Measurements from ENCODE around the gene OR52K1. TPM values are rescaled to one million over a fixed set of nuclear protein-coding genes. Genes with fewer than 3 reads are reported as not detected.

Gene OR52K1
- polyA plus RNA-seq, 2 of the 4 experiments (the other 2 are of a cell fraction), result not detected

DNA sequence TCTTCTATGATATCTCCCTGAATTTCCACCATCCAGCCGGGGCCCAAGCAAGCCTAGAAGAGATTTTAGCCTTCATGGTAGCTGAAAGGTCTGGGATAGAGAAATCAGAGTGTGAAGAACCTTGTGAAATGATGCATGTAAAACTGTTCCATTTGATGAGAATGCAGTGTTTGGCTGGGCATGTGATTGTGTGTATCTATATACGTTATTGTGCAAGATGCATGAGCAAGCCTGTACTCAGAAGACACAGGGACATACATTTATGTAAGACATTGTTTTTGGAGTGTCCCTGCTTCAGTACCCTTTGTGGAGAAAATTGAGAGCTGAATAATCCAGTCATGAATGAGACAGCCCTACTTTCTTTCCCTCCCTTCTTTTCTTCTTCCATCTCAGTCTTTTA, 48.6 kb upstream of the OR52K1 start (continued):
- TF ChIP-seq, protein P1, sequence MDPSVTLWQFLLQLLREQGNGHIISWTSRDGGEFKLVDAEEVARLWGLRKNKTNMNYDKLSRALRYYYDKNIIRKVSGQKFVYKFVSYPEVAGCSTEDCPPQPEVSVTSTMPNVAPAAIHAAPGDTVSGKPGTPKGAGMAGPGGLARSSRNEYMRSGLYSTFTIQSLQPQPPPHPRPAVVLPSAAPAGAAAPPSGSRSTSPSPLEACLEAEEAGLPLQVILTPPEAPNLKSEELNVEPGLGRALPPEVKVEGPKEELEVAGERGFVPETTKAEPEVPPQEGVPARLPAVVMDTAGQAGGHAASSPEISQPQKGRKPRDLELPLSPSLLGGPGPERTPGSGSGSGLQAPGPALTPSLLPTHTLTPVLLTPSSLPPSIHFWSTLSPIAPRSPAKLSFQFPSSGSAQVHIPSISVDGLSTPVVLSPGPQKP (IDR thresholded peaks at IDR 0.05; ENCODE audit: low read depth, low read length), result no peak
- no peak for TF ChIP-seq SREBF2 (IDR thresholded peaks at IDR 0.05)
- TF ChIP-seq, protein P2, sequence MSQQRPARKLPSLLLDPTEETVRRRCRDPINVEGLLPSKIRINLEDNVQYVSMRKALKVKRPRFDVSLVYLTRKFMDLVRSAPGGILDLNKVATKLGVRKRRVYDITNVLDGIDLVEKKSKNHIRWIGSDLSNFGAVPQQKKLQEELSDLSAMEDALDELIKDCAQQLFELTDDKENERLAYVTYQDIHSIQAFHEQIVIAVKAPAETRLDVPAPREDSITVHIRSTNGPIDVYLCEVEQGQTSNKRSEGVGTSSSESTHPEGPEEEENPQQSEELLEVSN (IDR thresholded peaks at IDR 0.05; ENCODE audit: borderline replicate concordance, low read depth), result no peak
- TF ChIP-seq, protein P3, sequence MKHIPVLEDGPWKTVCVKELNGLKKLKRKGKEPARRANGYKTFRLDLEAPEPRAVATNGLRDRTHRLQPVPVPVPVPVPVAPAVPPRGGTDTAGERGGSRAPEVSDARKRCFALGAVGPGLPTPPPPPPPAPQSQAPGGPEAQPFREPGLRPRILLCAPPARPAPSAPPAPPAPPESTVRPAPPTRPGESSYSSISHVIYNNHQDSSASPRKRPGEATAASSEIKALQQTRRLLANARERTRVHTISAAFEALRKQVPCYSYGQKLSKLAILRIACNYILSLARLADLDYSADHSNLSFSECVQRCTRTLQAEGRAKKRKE (CRISPR knock-in tag; IDR thresholded peaks at IDR 0.05; ENCODE audit: low read depth), result no peak

DNA sequence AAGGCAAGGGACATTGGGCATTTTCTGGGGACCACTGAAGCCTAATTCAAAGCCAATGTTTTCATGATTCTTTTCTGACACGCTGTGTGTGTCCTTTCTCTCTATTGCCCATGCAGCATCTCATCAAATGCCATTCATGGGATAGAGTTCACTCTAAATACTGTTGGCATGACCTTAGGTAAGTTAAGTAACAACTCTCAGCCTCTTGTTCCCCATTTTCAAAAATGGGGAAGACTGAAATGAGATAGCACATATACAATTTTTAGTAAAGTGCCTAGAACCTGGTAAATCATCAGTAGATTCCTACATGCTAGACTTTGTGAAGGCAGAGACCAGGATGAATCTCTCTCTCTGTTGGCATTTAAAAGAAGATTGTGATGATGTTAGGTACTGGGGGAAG, 46.0 kb upstream of the OR52K1 start:
- ChIA-PET CTCF (no interaction called here), POLR2A (no interaction called here)
- H3K4me2 ChIP-seq, result no peak overlapping the region
- TF ChIP-seq POLR2A (IDR thresholded peaks at IDR 0.05; ENCODE audit: low read length), result no peak
- TF ChIP-seq RFX5 (IDR thresholded peaks at IDR 0.05), result no peak
- no peak overlapping the region for H3K4me3 ChIP-seq
- no peaks in the 10 kb centered on the region for H3K9me3 ChIP-seq
- no peak for FAIRE-seq
- 5% methylated on average over 1 of the region's 1 CpG for WGBS (ENCODE audit: missing lambda C conversion rate)
- no peak for ATAC-seq
- no peaks in the 10 kb centered on the region for H3K4me1 ChIP-seq
- no peak overlapping the region for H3K27ac ChIP-seq
- no peak for DNase-seq (ENCODE audit: low read depth in 1 of 2, low spot score in 1 of 2)

DNA sequence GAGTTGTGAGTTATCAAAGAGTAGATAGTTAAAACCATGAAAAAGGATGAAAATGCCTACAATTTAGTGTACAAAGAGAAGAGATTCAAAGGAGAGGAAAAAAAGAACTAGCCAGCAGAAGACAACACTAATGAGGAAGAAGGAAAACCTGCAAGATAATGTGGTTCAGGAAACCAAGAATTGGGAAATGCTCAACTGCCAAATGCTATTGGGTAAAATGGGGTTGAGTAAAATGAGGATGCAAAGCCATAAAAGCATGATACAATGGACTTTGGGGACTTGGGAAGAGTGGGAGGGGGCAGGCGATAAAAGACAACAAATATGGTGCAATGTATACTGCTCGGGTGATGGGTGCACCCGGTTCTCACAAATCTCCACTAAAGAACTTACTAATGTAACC, 40.9 kb upstream of the OR52K1 start:
- POLR2A ChIA-PET, result no interaction called here
- Histone ChIP-seq H3K4me3 (no peak overlapping the region), H3K4me1 (no peaks in the 10 kb centered on the region), H3K9me3 (no peaks in the 10 kb centered on the region), H3K4me2 (no peak overlapping the region), H3K27ac (no peak overlapping the region)
- FAIRE-seq (no peak), DNase-seq (ENCODE audit: low read depth in 1 of 2, low spot score in 1 of 2) (no peak), ATAC-seq (no peak)
- CTCF ChIA-PET, result interaction anchor here (2.2 kb wide), 1 partner anchor 52 kb away, joined by 6 read pairs; no protein-coding TSS in a partner anchor
- TF ChIP-seq NPAS2 (CRISPR knock-in tag; IDR thresholded peaks at IDR 0.05; ENCODE audit: borderline replicate concordance), result no peak
- TF ChIP-seq, protein P4, sequence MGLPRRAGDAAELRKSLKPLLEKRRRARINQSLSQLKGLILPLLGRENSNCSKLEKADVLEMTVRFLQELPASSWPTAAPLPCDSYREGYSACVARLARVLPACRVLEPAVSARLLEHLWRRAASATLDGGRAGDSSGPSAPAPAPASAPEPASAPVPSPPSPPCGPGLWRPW (IDR thresholded peaks at IDR 0.05), result no peak
- TF ChIP-seq, protein P5, sequence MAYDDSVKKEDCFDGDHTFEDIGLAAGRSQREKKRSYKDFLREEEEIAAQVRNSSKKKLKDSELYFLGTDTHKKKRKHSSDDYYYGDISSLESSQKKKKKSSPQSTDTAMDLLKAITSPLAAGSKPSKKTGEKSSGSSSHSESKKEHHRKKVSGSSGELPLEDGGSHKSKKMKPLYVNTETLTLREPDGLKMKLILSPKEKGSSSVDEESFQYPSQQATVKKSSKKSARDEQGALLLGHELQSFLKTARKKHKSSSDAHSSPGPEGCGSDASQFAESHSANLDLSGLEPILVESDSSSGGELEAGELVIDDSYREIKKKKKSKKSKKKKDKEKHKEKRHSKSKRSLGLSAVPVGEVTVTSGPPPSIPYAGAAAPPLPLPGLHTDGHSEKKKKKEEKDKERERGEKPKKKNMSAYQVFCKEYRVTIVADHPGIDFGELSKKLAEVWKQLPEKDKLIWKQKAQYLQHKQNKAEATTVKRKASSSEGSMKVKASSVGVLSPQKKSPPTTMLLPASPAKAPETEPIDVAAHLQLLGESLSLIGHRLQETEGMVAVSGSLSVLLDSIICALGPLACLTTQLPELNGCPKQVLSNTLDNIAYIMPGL (CRISPR knock-in tag; IDR thresholded peaks at IDR 0.05; ENCODE audit: borderline replicate concordance), result no peak
- TF ChIP-seq EHMT2 (IDR thresholded peaks at IDR 0.05; ENCODE audit: low read depth), result no peak
- TF ChIP-seq RARB (CRISPR knock-in tag; IDR thresholded peaks at IDR 0.05), result no peak
- no peak for TF ChIP-seq POLR2AphosphoS2 (conservative IDR thresholded peaks at IDR 0.05; ENCODE audit: low read length)
- TF ChIP-seq KDM1A (IDR thresholded peaks at IDR 0.05; ENCODE audit: low read depth), result no peak
- no peak for TF ChIP-seq RAD21 (conservative IDR thresholded peaks at IDR 0.05 in 1 of 2, IDR thresholded peaks at IDR 0.05 in 1 of 2)
- no peak for TF ChIP-seq HOXA7 (CRISPR knock-in tag; IDR thresholded peaks at IDR 0.05)
- TF ChIP-seq JUNB (IDR thresholded peaks at IDR 0.05), result no peak
- TF ChIP-seq ZC3H11A (IDR thresholded peaks at IDR 0.05), result no peak
- TF ChIP-seq RFX5 (IDR thresholded peaks at IDR 0.05), result no peak
- TF ChIP-seq, protein P6, sequence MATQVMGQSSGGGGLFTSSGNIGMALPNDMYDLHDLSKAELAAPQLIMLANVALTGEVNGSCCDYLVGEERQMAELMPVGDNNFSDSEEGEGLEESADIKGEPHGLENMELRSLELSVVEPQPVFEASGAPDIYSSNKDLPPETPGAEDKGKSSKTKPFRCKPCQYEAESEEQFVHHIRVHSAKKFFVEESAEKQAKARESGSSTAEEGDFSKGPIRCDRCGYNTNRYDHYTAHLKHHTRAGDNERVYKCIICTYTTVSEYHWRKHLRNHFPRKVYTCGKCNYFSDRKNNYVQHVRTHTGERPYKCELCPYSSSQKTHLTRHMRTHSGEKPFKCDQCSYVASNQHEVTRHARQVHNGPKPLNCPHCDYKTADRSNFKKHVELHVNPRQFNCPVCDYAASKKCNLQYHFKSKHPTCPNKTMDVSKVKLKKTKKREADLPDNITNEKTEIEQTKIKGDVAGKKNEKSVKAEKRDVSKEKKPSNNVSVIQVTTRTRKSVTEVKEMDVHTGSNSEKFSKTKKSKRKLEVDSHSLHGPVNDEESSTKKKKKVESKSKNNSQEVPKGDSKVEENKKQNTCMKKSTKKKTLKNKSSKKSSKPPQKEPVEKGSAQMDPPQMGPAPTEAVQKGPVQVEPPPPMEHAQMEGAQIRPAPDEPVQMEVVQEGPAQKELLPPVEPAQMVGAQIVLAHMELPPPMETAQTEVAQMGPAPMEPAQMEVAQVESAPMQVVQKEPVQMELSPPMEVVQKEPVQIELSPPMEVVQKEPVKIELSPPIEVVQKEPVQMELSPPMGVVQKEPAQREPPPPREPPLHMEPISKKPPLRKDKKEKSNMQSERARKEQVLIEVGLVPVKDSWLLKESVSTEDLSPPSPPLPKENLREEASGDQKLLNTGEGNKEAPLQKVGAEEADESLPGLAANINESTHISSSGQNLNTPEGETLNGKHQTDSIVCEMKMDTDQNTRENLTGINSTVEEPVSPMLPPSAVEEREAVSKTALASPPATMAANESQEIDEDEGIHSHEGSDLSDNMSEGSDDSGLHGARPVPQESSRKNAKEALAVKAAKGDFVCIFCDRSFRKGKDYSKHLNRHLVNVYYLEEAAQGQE (IDR thresholded peaks at IDR 0.05), result no peak
- no peak for TF ChIP-seq MAZ (IDR thresholded peaks at IDR 0.05; ENCODE audit: borderline replicate concordance, low read depth, low read length)
- no peak for TF ChIP-seq MYC (IDR thresholded peaks at IDR 0.05; ENCODE audit: borderline replicate concordance, low read length)
- TF ChIP-seq, protein P7, sequence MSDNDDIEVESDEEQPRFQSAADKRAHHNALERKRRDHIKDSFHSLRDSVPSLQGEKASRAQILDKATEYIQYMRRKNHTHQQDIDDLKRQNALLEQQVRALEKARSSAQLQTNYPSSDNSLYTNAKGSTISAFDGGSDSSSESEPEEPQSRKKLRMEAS (IDR thresholded peaks at IDR 0.05), result no peak
- TF ChIP-seq, protein P2 (IDR thresholded peaks at IDR 0.05; ENCODE audit: borderline replicate concordance, low read depth), result no peak
- no peak for TF ChIP-seq EHF (CRISPR knock-in tag; IDR thresholded peaks at IDR 0.05)
- WGBS (ENCODE audit: missing lambda C conversion rate), result 56% methylated on average over 3 of the region's 3 CpGs

Measured in A549 (cell line).